Fibroblast of pulmonary artery (primary cell): ENCODE results near the gene ACTA2.

ENCODE experiments used
- DNase-seq: peaks from one replicate; pipeline ENCODE4 v3.0.0-alpha.2; 2010; ENCODE audit warnings: low read depth
- H3K4me3 ChIP-seq: replicated peaks from 2 replicates; pipeline ENCODE4 v1.5.1; 2011; ENCODE audit warnings: low read depth, mild to moderate bottlenecking, control low read depth, low read length, moderate library complexity
- CTCF ChIP-seq: IDR thresholded peaks from 2 replicates; pipeline ENCODE4 v1.5.1; 2011; ENCODE audit warnings: mild to moderate bottlenecking, control low read depth, low read length, inconsistent platforms; ENCODE audit errors: missing control alignments

ACTA2 gene

GRCh38 chr10:88952647-88953111, at the start of gene ACTA2:
Gene ACTA2, minus strand, starts transcription at chr10:88952773. Its CDS starts 3,843 bp downstream, at chr10:88948930.
- peak; percentile 72 for DNase-seq
- H3K4me3 ChIP-seq: peak within 1 kb of the TSS; percentile 49
- no peak for TF ChIP-seq CTCF

- DNase-seq: peak; percentile 50
- TF ChIP-seq CTCF: no peak
These were observed 49.1 kb upstream of the ACTA2 start for GRCh38 chr10:89001729-89002072.

GRCh38 chr10:89001024-89001728, 48.6 kb upstream of the ACTA2 start:
- DNase-seq: no peak
- H3K4me3 ChIP-seq: no peak overlapping the region

More at GRCh38 chr10:89001729-89002072, 49.1 kb upstream of the ACTA2 start:
- no peak overlapping the region for H3K4me3 ChIP-seq

GRCh38 chr10:88999625-89000024, 47.1 kb upstream of the ACTA2 start:
- no peak for TF ChIP-seq CTCF
- peak overlapping the region; percentile 8 for H3K4me3 ChIP-seq
- peak; percentile 80 for DNase-seq

More at GRCh38 chr10:89001024-89001728, 48.6 kb upstream of the ACTA2 start:
- no peak for TF ChIP-seq CTCF

GRCh38 chr10:88996927-88997326, 44.4 kb upstream of the ACTA2 start:
- H3K4me3 ChIP-seq: no peak overlapping the region
- no peak for DNase-seq
- TF ChIP-seq CTCF: no peak

GRCh38 chr10:88995156-88995876, 42.7 kb upstream of the ACTA2 start:
- TF ChIP-seq CTCF: no peak
- no peak for DNase-seq
- H3K4me3 ChIP-seq: no peak overlapping the region
